Neural cell (in vitro differentiated cells): ENCODE measurements around the gene TMEM171. TPM values are rescaled to one million over a fixed set of nuclear protein-coding genes. Genes with fewer than 3 reads are reported as not detected.

Experiments
- H2AFZ ChIP-seq: fragments of 200-600, 300-800 bp; sonication (generic), shearing (Covaris generic); 2 replicates; pipeline ENCODE4 v1.6.0; 2014; ENCODE audit warnings: low read depth, mild to moderate bottlenecking, antibody characterized with exemption, low read length, moderate library complexity
- H3F3A ChIP-seq: fragments of 200-600 bp; shearing (Covaris generic); 2 replicates; pipeline ENCODE4 v1.6.1; 2016; ENCODE audit warnings: mild to moderate bottlenecking, moderate library complexity, mixed read lengths, antibody characterized with exemption, low read length; ENCODE audit not compliant: insufficient read depth, poor library complexity, severe bottlenecking
- H3K27ac ChIP-seq: fragments of 200-600, 300-800 bp; sonication (generic), shearing (Covaris generic); 2 replicates; pipeline ENCODE4 v1.5.1; 2014; ENCODE audit warnings: mild to moderate bottlenecking, low read length, moderate library complexity
- H3K27me3 ChIP-seq: fragments of 300-800, 200-600 bp; sonication (generic), shearing (Covaris generic); 2 replicates; pipeline ENCODE4 v1.6.0; 2014; ENCODE audit warnings: mild to moderate bottlenecking, low read depth, low read length, moderate library complexity; ENCODE audit not compliant: insufficient read depth
- H3K36me3 ChIP-seq: fragments of 300-800, 200-600 bp; sonication (generic), shearing (Covaris generic); 2 replicates; pipeline ENCODE4 v1.5.1; 2014; ENCODE audit warnings: mild to moderate bottlenecking, antibody characterized with exemption, low read length, moderate library complexity; ENCODE audit not compliant: insufficient read depth
- H3K4me2 ChIP-seq: fragments of 300-800, 200-600 bp; sonication (generic), shearing (Covaris generic); 2 replicates; pipeline ENCODE4 v1.6.0; 2014; ENCODE audit warnings: mild to moderate bottlenecking, low read length
- H3K4me3 ChIP-seq: fragments of 300-800, 200-600 bp; sonication (generic), shearing (Covaris generic); 2 replicates; pipeline ENCODE4 v1.5.1; 2014; ENCODE audit warnings: mild to moderate bottlenecking, low read length, moderate library complexity
- H3K79me2 ChIP-seq: fragments of 200-600 bp; shearing (Covaris generic); replicated peaks from 2 replicates; pipeline ENCODE4 v1.6.0; 2014; ENCODE audit warnings: mild to moderate bottlenecking, low read length, moderate library complexity; ENCODE audit not compliant: insufficient read depth
- H3K9ac ChIP-seq: fragments of 300-800, 200-600 bp; sonication (generic), shearing (Covaris generic); 2 replicates; pipeline ENCODE4 v1.6.1; 2016; ENCODE audit warnings: mild to moderate bottlenecking, low read length, mixed read lengths
- H3K9me2 ChIP-seq: fragments of 200-600 bp; shearing (Covaris generic); 2 replicates; pipeline ENCODE4 v1.6.1; 2016; ENCODE audit warnings: mild to moderate bottlenecking, low read length, mixed read lengths; ENCODE audit not compliant: insufficient read depth
- H3K9me3 ChIP-seq: fragments of 200-600, 300-800 bp; sonication (generic), shearing (Covaris generic); 2 replicates; pipeline ENCODE4 v1.6.1; 2016; ENCODE audit warnings: mild to moderate bottlenecking, mixed run types, low read length, moderate library complexity, mixed read lengths
- H4K20me1 ChIP-seq: fragments of 200-600 bp; shearing (Covaris generic); 2 replicates; pipeline ENCODE4 v1.6.1; 2016; ENCODE audit warnings: mild to moderate bottlenecking, mixed run types; ENCODE audit not compliant: insufficient read depth
- EP300 ChIP-seq: fragments of 450-650 bp; conservative IDR thresholded peaks from 2 replicates; pipeline ENCODE4 v1.6.1; 2014; ENCODE audit warnings: antibody characterized with exemption, mild to moderate bottlenecking, moderate library complexity; ENCODE audit not compliant: poor library complexity, severe bottlenecking
- EZH2 ChIP-seq: fragments of 200-600, 300-800 bp; shearing (Covaris generic), sonication (generic); IDR thresholded peaks from 2 replicates; pipeline ENCODE4 v1.6.1; 2014; ENCODE audit warnings: antibody characterized with exemption, low read length, borderline replicate concordance, mild to moderate bottlenecking; ENCODE audit not compliant: insufficient read depth, poor library complexity, severe bottlenecking
- MXI1 ChIP-seq: fragments of 450-650 bp; conservative IDR thresholded peaks from 2 replicates; pipeline ENCODE4 v1.6.1; 2014; ENCODE audit warnings: antibody characterized with exemption, mild to moderate bottlenecking; ENCODE audit not compliant: poor library complexity, severe bottlenecking
- POLR2AphosphoS5 ChIP-seq: IDR thresholded peaks from 2 replicates; pipeline ENCODE4 v1.6.1; 2012
- RAD21 ChIP-seq: fragments of 450-650 bp; conservative IDR thresholded peaks from 2 replicates; pipeline ENCODE4 v1.6.1; 2014; ENCODE audit warnings: antibody characterized with exemption, mild to moderate bottlenecking, moderate library complexity
- SMC3 ChIP-seq: fragments of 450-650 bp; conservative IDR thresholded peaks from 2 replicates; pipeline ENCODE4 v1.6.1; 2014; ENCODE audit warnings: antibody characterized with exemption, mild to moderate bottlenecking, moderate library complexity; ENCODE audit not compliant: poor library complexity
- TAF1 ChIP-seq: IDR thresholded peaks from 2 replicates; pipeline ENCODE4 v1.6.1; 2012; ENCODE audit warnings: low read depth
- polyA plus RNA-seq: library from polyadenylated mRNA; depleted of rRNA; stranded (reverse); fragments of >200 nt; gene quantifications from 2 replicates; pipeline ENCODE4 v1.2.3, GENCODE V29; 2014
- TF ChIP-seq, protein P1 (sequence below): IDR thresholded peaks from 2 replicates; pipeline ENCODE4 v1.6.1; 2012; ENCODE audit warnings: borderline replicate concordance
- TF ChIP-seq, protein P2 (sequence below): fragments of 450-650 bp; IDR thresholded peaks from 2 replicates; pipeline ENCODE4 v1.5.1; 2014; ENCODE audit warnings: antibody characterized with exemption, mild to moderate bottlenecking, moderate library complexity; ENCODE audit not compliant: poor library complexity, severe bottlenecking

TMEM171 gene
- polyA plus RNA-seq, 1 donor from 2014 or later: not detected

DNA sequence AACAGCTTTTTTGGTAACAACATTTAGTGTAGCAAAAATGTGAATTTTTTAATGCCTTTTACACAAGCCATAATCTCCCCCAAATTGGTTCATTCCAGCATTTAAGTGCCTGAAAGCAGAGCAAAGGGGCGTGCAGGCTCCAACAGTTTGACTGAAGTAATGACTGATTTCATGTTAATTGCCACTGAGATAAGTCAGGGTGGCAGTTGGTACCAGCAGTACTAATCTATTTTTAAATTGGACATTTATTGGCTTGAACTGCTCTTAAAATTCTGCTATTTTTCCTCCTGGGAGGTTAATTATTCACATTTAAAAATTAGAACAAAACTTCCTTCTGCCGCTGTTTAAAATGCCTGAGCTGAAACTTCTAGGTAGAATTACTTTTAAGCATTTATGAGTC lies 12.4 kb downstream of the TMEM171 start:
- Histone ChIP-seq H3K27me3 (no peaks in the 10 kb centered on the region), H3K79me2 (no peaks in the 10 kb centered on the region), H3F3A (no peaks in the 10 kb centered on the region), H3K4me3 (no peak overlapping the region), H3K36me3 (no peaks in the 10 kb centered on the region), H3K9me2 (no peaks in the 10 kb centered on the region), H4K20me1 (no peaks in the 10 kb centered on the region), H3K27ac (no peak overlapping the region), H2AFZ (no peak overlapping the region), H3K9me3 (no peaks in the 10 kb centered on the region), H3K9ac (no peak overlapping the region), H3K4me2 (no peak overlapping the region)
- no peak for TF ChIP-seq RAD21
- no peak for TF ChIP-seq EP300

DNA sequence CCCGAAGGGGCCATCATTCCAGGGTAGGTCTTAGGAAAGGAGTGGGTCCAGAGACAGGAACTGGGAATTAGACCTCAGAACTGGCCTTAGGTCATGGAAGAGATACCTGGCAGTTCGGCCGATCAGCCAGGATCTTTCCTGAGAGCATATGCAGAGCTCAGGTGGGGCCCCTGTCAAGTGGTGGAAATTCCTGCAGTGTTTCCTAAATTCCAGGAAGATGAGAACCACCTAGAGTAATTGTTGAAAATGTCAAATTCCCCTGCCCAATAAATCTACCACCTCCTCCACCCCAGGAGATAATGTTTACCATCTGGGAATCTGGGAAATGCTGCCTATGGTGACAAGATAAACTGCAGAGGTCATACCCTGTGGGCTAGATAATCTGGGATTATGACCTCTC lies 14.6 kb downstream of the TMEM171 start:
- Histone ChIP-seq H3K27ac (no peak overlapping the region), H3K27me3 (no peaks in the 10 kb centered on the region), H2AFZ (no peak overlapping the region), H3F3A (no peaks in the 10 kb centered on the region), H3K4me3 (no peak overlapping the region), H3K79me2 (no peaks in the 10 kb centered on the region), H3K9ac (no peak overlapping the region), H3K4me2 (no peak overlapping the region), H4K20me1 (no peaks in the 10 kb centered on the region), H3K9me3 (no peaks in the 10 kb centered on the region), H3K36me3 (no peaks in the 10 kb centered on the region), H3K9me2 (no peaks in the 10 kb centered on the region)
- no peak for TF ChIP-seq MXI1
- no peak for TF ChIP-seq TAF1
- no peak for TF ChIP-seq SMC3
- TF ChIP-seq POLR2AphosphoS5: no peak
- no peak for TF ChIP-seq EP300
- TF ChIP-seq EZH2: no peak
- TF ChIP-seq RAD21: no peak
- TF ChIP-seq, protein P1, sequence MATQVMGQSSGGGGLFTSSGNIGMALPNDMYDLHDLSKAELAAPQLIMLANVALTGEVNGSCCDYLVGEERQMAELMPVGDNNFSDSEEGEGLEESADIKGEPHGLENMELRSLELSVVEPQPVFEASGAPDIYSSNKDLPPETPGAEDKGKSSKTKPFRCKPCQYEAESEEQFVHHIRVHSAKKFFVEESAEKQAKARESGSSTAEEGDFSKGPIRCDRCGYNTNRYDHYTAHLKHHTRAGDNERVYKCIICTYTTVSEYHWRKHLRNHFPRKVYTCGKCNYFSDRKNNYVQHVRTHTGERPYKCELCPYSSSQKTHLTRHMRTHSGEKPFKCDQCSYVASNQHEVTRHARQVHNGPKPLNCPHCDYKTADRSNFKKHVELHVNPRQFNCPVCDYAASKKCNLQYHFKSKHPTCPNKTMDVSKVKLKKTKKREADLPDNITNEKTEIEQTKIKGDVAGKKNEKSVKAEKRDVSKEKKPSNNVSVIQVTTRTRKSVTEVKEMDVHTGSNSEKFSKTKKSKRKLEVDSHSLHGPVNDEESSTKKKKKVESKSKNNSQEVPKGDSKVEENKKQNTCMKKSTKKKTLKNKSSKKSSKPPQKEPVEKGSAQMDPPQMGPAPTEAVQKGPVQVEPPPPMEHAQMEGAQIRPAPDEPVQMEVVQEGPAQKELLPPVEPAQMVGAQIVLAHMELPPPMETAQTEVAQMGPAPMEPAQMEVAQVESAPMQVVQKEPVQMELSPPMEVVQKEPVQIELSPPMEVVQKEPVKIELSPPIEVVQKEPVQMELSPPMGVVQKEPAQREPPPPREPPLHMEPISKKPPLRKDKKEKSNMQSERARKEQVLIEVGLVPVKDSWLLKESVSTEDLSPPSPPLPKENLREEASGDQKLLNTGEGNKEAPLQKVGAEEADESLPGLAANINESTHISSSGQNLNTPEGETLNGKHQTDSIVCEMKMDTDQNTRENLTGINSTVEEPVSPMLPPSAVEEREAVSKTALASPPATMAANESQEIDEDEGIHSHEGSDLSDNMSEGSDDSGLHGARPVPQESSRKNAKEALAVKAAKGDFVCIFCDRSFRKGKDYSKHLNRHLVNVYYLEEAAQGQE: no peak
- TF ChIP-seq, protein P2, sequence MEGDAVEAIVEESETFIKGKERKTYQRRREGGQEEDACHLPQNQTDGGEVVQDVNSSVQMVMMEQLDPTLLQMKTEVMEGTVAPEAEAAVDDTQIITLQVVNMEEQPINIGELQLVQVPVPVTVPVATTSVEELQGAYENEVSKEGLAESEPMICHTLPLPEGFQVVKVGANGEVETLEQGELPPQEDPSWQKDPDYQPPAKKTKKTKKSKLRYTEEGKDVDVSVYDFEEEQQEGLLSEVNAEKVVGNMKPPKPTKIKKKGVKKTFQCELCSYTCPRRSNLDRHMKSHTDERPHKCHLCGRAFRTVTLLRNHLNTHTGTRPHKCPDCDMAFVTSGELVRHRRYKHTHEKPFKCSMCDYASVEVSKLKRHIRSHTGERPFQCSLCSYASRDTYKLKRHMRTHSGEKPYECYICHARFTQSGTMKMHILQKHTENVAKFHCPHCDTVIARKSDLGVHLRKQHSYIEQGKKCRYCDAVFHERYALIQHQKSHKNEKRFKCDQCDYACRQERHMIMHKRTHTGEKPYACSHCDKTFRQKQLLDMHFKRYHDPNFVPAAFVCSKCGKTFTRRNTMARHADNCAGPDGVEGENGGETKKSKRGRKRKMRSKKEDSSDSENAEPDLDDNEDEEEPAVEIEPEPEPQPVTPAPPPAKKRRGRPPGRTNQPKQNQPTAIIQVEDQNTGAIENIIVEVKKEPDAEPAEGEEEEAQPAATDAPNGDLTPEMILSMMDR: no peak

DNA sequence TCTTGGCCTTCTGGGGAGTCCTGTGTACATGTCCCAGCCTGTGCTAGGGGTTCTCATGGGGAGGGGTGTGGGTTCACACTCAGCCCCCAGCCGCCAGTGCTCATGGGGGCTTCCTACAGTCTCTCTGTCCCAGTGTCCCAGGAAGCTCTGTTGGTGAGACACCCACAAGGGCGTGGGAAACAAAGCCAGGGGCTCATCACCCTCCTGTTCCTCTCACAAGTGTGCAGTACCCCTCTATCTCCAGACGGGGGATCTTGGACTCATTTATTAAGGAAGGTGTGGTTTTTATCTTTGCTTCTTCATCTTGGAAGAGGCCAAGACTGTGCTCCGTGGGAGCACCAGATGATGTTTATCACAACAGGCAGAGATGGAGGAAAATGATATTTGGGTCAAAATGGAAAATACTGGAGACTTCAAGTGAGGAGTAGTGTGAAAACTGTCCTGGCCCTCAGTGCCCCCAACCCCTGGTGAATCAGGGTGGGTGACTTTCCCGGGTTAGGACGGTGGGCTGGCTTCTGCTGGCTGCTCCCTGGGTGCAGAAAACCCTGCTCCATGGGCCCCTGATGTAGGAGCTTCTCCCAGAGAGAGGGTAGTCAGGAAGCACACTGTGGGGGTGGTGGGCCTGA lies 15.2 kb downstream of the TMEM171 start:
- Histone ChIP-seq H3K9ac (no peak overlapping the region), H3K4me2 (no peak overlapping the region), H4K20me1 (no peaks in the 10 kb centered on the region), H3K36me3 (no peaks in the 10 kb centered on the region), H3K27ac (no peak overlapping the region), H3F3A (no peaks in the 10 kb centered on the region), H3K79me2 (no peaks in the 10 kb centered on the region), H2AFZ (no peak overlapping the region), H3K4me3 (no peak overlapping the region), H3K27me3 (no peaks in the 10 kb centered on the region), H3K9me2 (no peaks in the 10 kb centered on the region), H3K9me3 (no peaks in the 10 kb centered on the region)
- TF ChIP-seq, protein P1: no peak
- TF ChIP-seq EZH2 (no peak), RAD21 (no peak), SMC3 (no peak), EP300 (no peak), TAF1 (no peak), POLR2AphosphoS5 (no peak), MXI1 (no peak)
- TF ChIP-seq, protein P2: no peak
